ENCODE measurements around the gene MC3R.

- no peak for TF ChIP-seq CTCF (IDR thresholded peaks at IDR 0.05)
- no peak for TF ChIP-seq POLR2A (IDR thresholded peaks at IDR 0.05)
Measured at GRCh38 chr20:56285496-56285895, 37.0 kb downstream of the MC3R start.
